ENCODE data around the gene SLC17A2.

SLC17A2 gene

GRCh38 chr6:25930532-25931410 lies at the start of gene SLC17A2:
SLC17A2 (minus strand) TSS chr6:25930691; CDS start chr6:25925796, 4,895 bp downstream.
- no peaks in the 10 kb centered on the region for H3K9me2 ChIP-seq (replicated peaks; ENCODE audit: insufficient read depth, low read length)
- no peaks in the 10 kb centered on the region for H3K36me3 ChIP-seq (replicated peaks; ENCODE audit: insufficient read depth, low read length)
- H3K4me2 ChIP-seq (ENCODE audit: low read depth, low read length): no peak within 1 kb of the TSS
- no peak within 1 kb of the TSS for H3K9ac ChIP-seq (ENCODE audit: low read length)
- H3K4me1 ChIP-seq (ENCODE audit: low read length): no peaks in the 10 kb centered on the region
- no peak for DNase-seq
- no peak within 1 kb of the TSS for H3K27ac ChIP-seq (ENCODE audit: low read length)
- TF ChIP-seq CTCF (IDR thresholded peaks at IDR 0.05; ENCODE audit: low read length) (no peak), EZH2phosphoT487 (IDR thresholded peaks at IDR 0.05; ENCODE audit: low read length) (no peak), EZH2 (optimal IDR thresholded peaks at IDR 0.05; ENCODE audit: low read depth, low read length) (no peak)
- H4K20me1 ChIP-seq (ENCODE audit: insufficient read depth, low read length): no peaks in the 10 kb centered on the region
- no peaks in the 10 kb centered on the region for H3K79me2 ChIP-seq (ENCODE audit: low read length)
- H2AFZ ChIP-seq (ENCODE audit: low read length): no peak within 1 kb of the TSS
- H3F3A ChIP-seq (ENCODE audit: insufficient read depth, low read length): no peaks in the 10 kb centered on the region
- H3K27me3 ChIP-seq (replicated peaks; ENCODE audit: insufficient read depth, low read length): no peaks in the 10 kb centered on the region
- no peaks in the 10 kb centered on the region for H3K9me3 ChIP-seq (replicated peaks; ENCODE audit: insufficient read depth, low read length)
- no peak within 1 kb of the TSS for H3K4me3 ChIP-seq (ENCODE audit: low read length)

- Histone ChIP-seq H2AFZ (ENCODE audit: low read length) (no peak overlapping the region), H3F3A (ENCODE audit: insufficient read depth, low read length) (peaks cover 5% of the 10 kb centered on the region; the same call in 1 of the 2 replicates), H3K9me2 (replicated peaks; ENCODE audit: insufficient read depth, low read length) (no peaks in the 10 kb centered on the region), H3K4me3 (ENCODE audit: low read length) (no peak overlapping the region), H4K20me1 (ENCODE audit: insufficient read depth, low read length) (no peaks in the 10 kb centered on the region), H3K4me1 (ENCODE audit: low read length) (peaks cover 10% of the 10 kb centered on the region), H3K9me3 (replicated peaks; ENCODE audit: insufficient read depth, low read length) (no peaks in the 10 kb centered on the region), H3K4me2 (ENCODE audit: low read depth, low read length) (no peak overlapping the region), H3K79me2 (ENCODE audit: low read length) (no peaks in the 10 kb centered on the region), H3K27ac (ENCODE audit: low read length) (no peak overlapping the region), H3K9ac (ENCODE audit: low read length) (no peak overlapping the region), H3K36me3 (replicated peaks; ENCODE audit: insufficient read depth, low read length) (no peaks in the 10 kb centered on the region; the same call in 1 of the 2 replicates), H3K27me3 (replicated peaks; ENCODE audit: insufficient read depth, low read length) (no peaks in the 10 kb centered on the region)
- TF ChIP-seq EZH2 (optimal IDR thresholded peaks at IDR 0.05; ENCODE audit: low read depth, low read length) (no peak), EZH2phosphoT487 (IDR thresholded peaks at IDR 0.05; ENCODE audit: low read length) (no peak), CTCF (IDR thresholded peaks at IDR 0.05; ENCODE audit: low read length) (no peak)
- no peak for DNase-seq
Measured at GRCh38 chr6:25975923-25976560, 45.6 kb upstream of the SLC17A2 start.

- Histone ChIP-seq H3F3A (ENCODE audit: insufficient read depth, low read length) (peaks cover 5% of the 10 kb centered on the region; the same call in 1 of the 2 replicates), H3K4me2 (ENCODE audit: low read depth, low read length) (no peak overlapping the region), H2AFZ (ENCODE audit: low read length) (no peak overlapping the region), H3K4me1 (ENCODE audit: low read length) (peaks cover 14% of the 10 kb centered on the region), H3K27ac (ENCODE audit: low read length) (no peak overlapping the region), H3K9me3 (replicated peaks; ENCODE audit: insufficient read depth, low read length) (no peaks in the 10 kb centered on the region), H3K4me3 (ENCODE audit: low read length) (no peak overlapping the region), H3K36me3 (replicated peaks; ENCODE audit: insufficient read depth, low read length) (no peaks in the 10 kb centered on the region; the same call in 1 of the 2 replicates), H3K27me3 (replicated peaks; ENCODE audit: insufficient read depth, low read length) (no peaks in the 10 kb centered on the region), H3K9me2 (replicated peaks; ENCODE audit: insufficient read depth, low read length) (no peaks in the 10 kb centered on the region), H4K20me1 (ENCODE audit: insufficient read depth, low read length) (no peaks in the 10 kb centered on the region), H3K79me2 (ENCODE audit: low read length) (no peaks in the 10 kb centered on the region), H3K9ac (ENCODE audit: low read length) (no peak overlapping the region)
- TF ChIP-seq CTCF (IDR thresholded peaks at IDR 0.05; ENCODE audit: low read length) (no peak), EZH2 (optimal IDR thresholded peaks at IDR 0.05; ENCODE audit: low read depth, low read length) (no peak), EZH2phosphoT487 (IDR thresholded peaks at IDR 0.05; ENCODE audit: low read length) (no peak)
- DNase-seq: no peak
Measured at GRCh38 chr6:25973923-25974555, 43.5 kb upstream of the SLC17A2 start.
